ENCODE data around the gene KLHL18. TPM values are rescaled to one million over a fixed set of nuclear protein-coding genes. Genes with fewer than 3 reads are reported as not detected.

KLHL18 gene
- total and polyA plus RNA-seq, 2 of the 4 experiments (the other 2 are of a cell fraction), result 29.1 to 76.2 TPM

DNA sequence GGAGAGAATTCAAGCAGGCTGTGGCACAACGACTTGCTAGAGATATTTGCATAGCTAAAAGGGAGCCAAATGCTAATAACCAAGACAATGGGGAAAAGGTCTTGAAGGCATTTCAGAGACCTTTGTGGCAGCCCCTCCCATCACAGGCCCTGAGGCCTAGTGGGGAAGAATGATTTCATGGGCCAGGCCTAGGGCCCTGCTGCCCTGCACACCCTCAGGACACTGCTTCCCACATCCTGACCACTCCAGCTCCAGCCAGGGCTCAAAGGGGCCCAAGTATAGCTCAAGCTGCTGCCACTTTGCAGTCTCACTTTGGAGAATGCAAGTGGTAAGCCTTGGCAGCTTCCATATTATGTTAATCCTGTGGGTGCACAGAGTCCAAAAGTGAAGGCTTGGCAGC lies 76.6 kb downstream of the KLHL18 start:
- no peaks in the 10 kb centered on the region for H3K4me1 ChIP-seq (ENCODE audit: control insufficient read depth, insufficient read depth, low read length)
- no peak overlapping the region for H4K5ac ChIP-seq (ENCODE audit: low read depth, low read length)
- no peak overlapping the region for H4K91ac ChIP-seq (ENCODE audit: insufficient read depth, low read depth, low read length)
- POLR2A ChIA-PET (ENCODE audit: unreplicated experiment), result no interaction called here
- no peak overlapping the region for H3K14ac ChIP-seq (replicated peaks; ENCODE audit: low read depth, low read length)
- H2AK5ac ChIP-seq (ENCODE audit: low read depth, low read length), result no peak overlapping the region
- no peak overlapping the region for H2BK20ac ChIP-seq (ENCODE audit: low read depth, low read length)
- intact Hi-C loops (cut with micrococcal nuclease) (no loop called here), in situ Hi-C loops (cut with MboI; ENCODE audit: low sequenced_read_pairs) (loop anchor here (25.0 kb wide), 1 partner anchor 647 kb away; the partner anchor contains the start of genes PRSS50 and TMIE), dilution Hi-C loops (cut with HindIII; ENCODE audit: low sequenced_read_pairs, unreplicated experiment) (no loop called here)
- DNase-seq, result no peak
- H3K9me1 ChIP-seq (ENCODE audit: insufficient read depth, low read length), result no peaks in the 10 kb centered on the region
- no peak overlapping the region for H3K9ac ChIP-seq (ENCODE audit: low read depth, low read length)
- 50% methylated on average over 1 of the region's 1 CpG; no CpG with 5 or more reads in 1 of the 2 experiments for WGBS, 2 experiments (ENCODE audit: extremely low coverage in 2 of 2, insufficient read length in 1 of 2)
- no peak overlapping the region for H2AK9ac ChIP-seq (replicated peaks; ENCODE audit: low read depth, low read length, poor library complexity)
- no peak overlapping the region for H3K18ac ChIP-seq (ENCODE audit: low read depth, low read length)
- no peaks in the 10 kb centered on the region for H3K79me1 ChIP-seq (ENCODE audit: low read depth in 1 of 2, low read length in 2 of 2)
- no peak overlapping the region for H2BK120ac ChIP-seq (ENCODE audit: low read depth, low read length)
- no peak overlapping the region for H3K4me2 ChIP-seq (ENCODE audit: low read depth, low read length)
- H3K9me3 ChIP-seq (ENCODE audit: control insufficient read depth, insufficient read depth, low read length), result peaks cover 22% of the 10 kb centered on the region
- no peaks in the 10 kb centered on the region for H3K36me3 ChIP-seq (ENCODE audit: control insufficient read depth, insufficient read depth, low read length)
- no peak overlapping the region for H3K4me3 ChIP-seq (ENCODE audit: insufficient read depth, low read depth, low read length)
- no peak for TF ChIP-seq MAZ (IDR thresholded peaks at IDR 0.05; ENCODE audit: borderline replicate concordance, low read depth, low read length)
- no peak for TF ChIP-seq RFX5 (IDR thresholded peaks at IDR 0.05; ENCODE audit: low read depth, low read length)
- no peak for TF ChIP-seq FOS (IDR thresholded peaks at IDR 0.05; ENCODE audit: low read depth, low read length)
- TF ChIP-seq USF2 (IDR thresholded peaks at IDR 0.05; ENCODE audit: low read depth, low read length), result no peak
- TF ChIP-seq, protein P1, sequence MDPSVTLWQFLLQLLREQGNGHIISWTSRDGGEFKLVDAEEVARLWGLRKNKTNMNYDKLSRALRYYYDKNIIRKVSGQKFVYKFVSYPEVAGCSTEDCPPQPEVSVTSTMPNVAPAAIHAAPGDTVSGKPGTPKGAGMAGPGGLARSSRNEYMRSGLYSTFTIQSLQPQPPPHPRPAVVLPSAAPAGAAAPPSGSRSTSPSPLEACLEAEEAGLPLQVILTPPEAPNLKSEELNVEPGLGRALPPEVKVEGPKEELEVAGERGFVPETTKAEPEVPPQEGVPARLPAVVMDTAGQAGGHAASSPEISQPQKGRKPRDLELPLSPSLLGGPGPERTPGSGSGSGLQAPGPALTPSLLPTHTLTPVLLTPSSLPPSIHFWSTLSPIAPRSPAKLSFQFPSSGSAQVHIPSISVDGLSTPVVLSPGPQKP (IDR thresholded peaks at IDR 0.05; ENCODE audit: borderline replicate concordance, low read depth, low read length), result no peak
- no peak for TF ChIP-seq SMC3 (IDR thresholded peaks at IDR 0.05; ENCODE audit: low read depth, low read length)
- TF ChIP-seq CTCF (conservative IDR thresholded peaks at IDR 0.05; ENCODE audit: low read depth, low read length), result no peak
- no peak for TF ChIP-seq NFE2L2 (IDR thresholded peaks at IDR 0.05; ENCODE audit: low read depth, low read length)
- TF ChIP-seq CEBPB (IDR thresholded peaks at IDR 0.05; ENCODE audit: low read depth, low read length), result no peak
- TF ChIP-seq POLR2A (IDR thresholded peaks at IDR 0.05; ENCODE audit: low read depth, low read length), result no peak
- no peak for TF ChIP-seq MAFK (IDR thresholded peaks at IDR 0.05; ENCODE audit: low read depth, low read length)
- no peak for TF ChIP-seq CHD1 (IDR thresholded peaks at IDR 0.05; ENCODE audit: low read depth, low read length)
- TF ChIP-seq RCOR1 (IDR thresholded peaks at IDR 0.05; ENCODE audit: insufficient replicate concordance, low read length), result no peak
- TF ChIP-seq MXI1 (IDR thresholded peaks at IDR 0.05; ENCODE audit: borderline replicate concordance, low read depth, low read length), result no peak
- no TSS peak for BruUV-seq (replicated peaks)
- no peaks in the 10 kb centered on the region for H4K20me1 ChIP-seq (ENCODE audit: insufficient read depth, low read length)
- H3K4ac ChIP-seq (ENCODE audit: low read depth, low read length), result no peak overlapping the region
- H3K27ac ChIP-seq (ENCODE audit: insufficient read depth, low read length), result no peak overlapping the region
- CTCF ChIA-PET, result no interaction called here
- H3K56ac ChIP-seq (ENCODE audit: extremely low read depth, insufficient read depth, low read length), result no peak overlapping the region
- no peak overlapping the region for H2BK15ac ChIP-seq (ENCODE audit: low read depth, low read length)
- H3K27me3 ChIP-seq (ENCODE audit: control insufficient read depth, insufficient read depth, low read length), result no peaks in the 10 kb centered on the region
- H3K23ac ChIP-seq (ENCODE audit: low read depth, low read length), result no peak overlapping the region
- H4K8ac ChIP-seq (ENCODE audit: low read depth in 2 of 2, low read length in 2 of 2), result no peak overlapping the region
- no peak overlapping the region for H2AFZ ChIP-seq (replicated peaks; ENCODE audit: low read length, poor library complexity)
- ATAC-seq (ENCODE audit: low read depth), result no peak
- no peak overlapping the region for H2BK5ac ChIP-seq (ENCODE audit: low read depth, low read length, poor library complexity, severe bottlenecking)

Data from IMR-90 (cell line).